Activated CD8-positive, alpha-beta memory T cell treated with anti-CD3 and anti-CD28 coated beads, Interleukin-2, amount 50 U/mL, for 1 hour (primary cell): Measurements from ENCODE around the gene ISCA1.

ENCODE experiments used
- DNase-seq: peaks from one replicate; pipeline ENCODE4 v3.0.0-alpha.2; 2020; ENCODE audit errors: extremely low read depth

Gene ISCA1

GRCh38 chr9:86285261-86285660, 2.9 kb upstream of the ISCA1 start:
- no peak for DNase-seq

GRCh38 chr9:86282979-86283535, 719 bp upstream of the ISCA1 start:
- DNase-seq: no peak

- DNase-seq: no peak
Observed at GRCh38 chr9:86281593-86282076, 703 bp downstream of the ISCA1 start.

GRCh38 chr9:86280580-86280979, 1.8 kb downstream of the ISCA1 start:
- no peak for DNase-seq

GRCh38 chr9:86279839-86280238, 2.5 kb downstream of the ISCA1 start:
- no peak for DNase-seq

GRCh38 chr9:86277072-86277471, 5.3 kb downstream of the ISCA1 start:
- no peak for DNase-seq

- DNase-seq: no peak
Observed at GRCh38 chr9:86275962-86276361, 6.4 kb downstream of the ISCA1 start.

GRCh38 chr9:86274821-86275643, 7.3 kb downstream of the ISCA1 start:
- DNase-seq: no peak

GRCh38 chr9:86272221-86272620, 10.1 kb downstream of the ISCA1 start:
- DNase-seq: no peak

GRCh38 chr9:86263876-86264275, 18.5 kb downstream of the ISCA1 start:
- no peak for DNase-seq

- no peak for DNase-seq
Observed at GRCh38 chr9:86262492-86262891, 19.8 kb downstream of the ISCA1 start.

GRCh38 chr9:86259557-86259956, 22.8 kb downstream of the ISCA1 start, which contains the start of gene C9orf153:
Gene C9orf153, minus strand, starts transcription at chr9:86259657. Its CDS starts 30,054 bp downstream, at chr9:86229603.
- no peak for DNase-seq

- no peak for DNase-seq
Observed at GRCh38 chr9:86257391-86257790, 24.9 kb downstream of the ISCA1 start.

GRCh38 chr9:86256653-86257052, 25.7 kb downstream of the ISCA1 start:
- no peak for DNase-seq

- DNase-seq: no peak
Observed at GRCh38 chr9:86253577-86253976, 28.8 kb downstream of the ISCA1 start.

- no peak for DNase-seq
Observed at GRCh38 chr9:86252870-86253269, 29.5 kb downstream of the ISCA1 start.

GRCh38 chr9:86250123-86250522, 32.2 kb downstream of the ISCA1 start:
- no peak for DNase-seq

- DNase-seq: no peak
Observed at GRCh38 chr9:86248746-86249145, 33.6 kb downstream of the ISCA1 start.

- DNase-seq: no peak
Observed at GRCh38 chr9:86246752-86247161, 35.6 kb downstream of the ISCA1 start.

GRCh38 chr9:86242071-86242470, 40.3 kb downstream of the ISCA1 start:
- no peak for DNase-seq

- DNase-seq: no peak
Observed at GRCh38 chr9:86241216-86241615, 41.1 kb downstream of the ISCA1 start.

- no peak for DNase-seq
Observed at GRCh38 chr9:86238861-86239770, 43.2 kb downstream of the ISCA1 start.
